ENCODE measurements around the gene PACRG. TPM values are rescaled to one million over a fixed set of nuclear protein-coding genes. Genes with fewer than 3 reads are reported as not detected.

Gene PACRG
- total and polyA plus RNA-seq, 2 of the 8 experiments (the other 6 are each of a cell fraction or from before 2014, with no cell fraction given), result 0.44 to 0.54 TPM

GRCh38 chr6:163318071-163318786, 590.5 kb downstream of the PACRG start:
- no peak overlapping the region for H3K4me3 ChIP-seq (ENCODE audit: extremely low read depth in 1 of 4, insufficient read depth in 2 of 4, low read depth in 3 of 4, low read length in 4 of 4)
- H2BK5ac ChIP-seq (ENCODE audit: low read depth, low read length), result no peak overlapping the region
- FAIRE-seq, result no peak
- no peak overlapping the region for H3K56ac ChIP-seq (replicated peaks; ENCODE audit: insufficient read length, low read depth, low read length)
- no peak overlapping the region for H3K4me2 ChIP-seq (ENCODE audit: insufficient read depth in 1 of 2, low read depth in 2 of 2, low read length in 2 of 2)
- no peak overlapping the region for H2BK20ac ChIP-seq (ENCODE audit: low read length)
- ChIA-PET CTCF (ENCODE audit: partially characterized antibody) (no interaction called here), POLR2A (ENCODE audit: partially characterized antibody) (no interaction called here)
- no peak overlapping the region for H3K4ac ChIP-seq (replicated peaks; ENCODE audit: insufficient read length, low read depth, low read length)
- H3K79me2 ChIP-seq (ENCODE audit: control insufficient read depth in 1 of 2, insufficient read depth in 2 of 2, low read length in 2 of 2), result no peaks in the 10 kb centered on the region
- H3K14ac ChIP-seq (ENCODE audit: insufficient read length), result no peak overlapping the region
- H2AK5ac ChIP-seq (ENCODE audit: low read depth, low read length), result no peak overlapping the region
- H3K27ac ChIP-seq (ENCODE audit: low read depth, low read length), result no peak overlapping the region
- no peak overlapping the region for H2AFZ ChIP-seq (ENCODE audit: low read length)
- H4K5ac ChIP-seq (ENCODE audit: insufficient read length, low read depth, low read length), result no peak overlapping the region
- no peak overlapping the region for H3K18ac ChIP-seq (ENCODE audit: extremely low read depth, low read length)
- no peaks in the 10 kb centered on the region for H3K27me3 ChIP-seq (replicated peaks in 1 of 4; ENCODE audit: control insufficient read depth in 3 of 4, extremely low read depth in 1 of 4, insufficient read depth in 3 of 4, low read length in 3 of 4)
- H2BK120ac ChIP-seq (replicated peaks; ENCODE audit: low read depth, low read length), result no peak overlapping the region
- H3K23me2 ChIP-seq (ENCODE audit: low read depth, low read length), result no peaks in the 10 kb centered on the region
- H4K20me1 ChIP-seq (replicated peaks in 1 of 2; ENCODE audit: control insufficient read depth in 1 of 2, insufficient read depth in 2 of 2, low read length in 2 of 2), result no peaks in the 10 kb centered on the region
- H3K79me1 ChIP-seq (ENCODE audit: low read depth, low read length), result no peaks in the 10 kb centered on the region
- no peak overlapping the region for H4K8ac ChIP-seq (ENCODE audit: extremely low read depth, insufficient read depth, low read length)
- H3K4me1 ChIP-seq (replicated peaks in 1 of 4; ENCODE audit: control insufficient read depth in 3 of 4, insufficient read depth in 4 of 4, low read length in 3 of 4), result no peaks in the 10 kb centered on the region; a peak in 1 of 7 replicates
- 88% methylated on average over 12 of the region's 13 CpGs; no CpG with 5 or more reads in 1 of the 2 experiments for WGBS, 2 experiments (ENCODE audit: extremely low coverage in 1 of 2, insufficient coverage in 1 of 2, insufficient read length in 1 of 2, insufficient replicate concordance in 2 of 2, low coverage in 1 of 2, low lambda C conversion rate in 2 of 2, missing lambda C conversion rate in 1 of 2)
- no peaks in the 10 kb centered on the region for H3K36me3 ChIP-seq (ENCODE audit: control insufficient read depth in 2 of 4, insufficient read depth in 4 of 4, low read length in 3 of 4)
- H4K91ac ChIP-seq (replicated peaks; ENCODE audit: insufficient read length, low read length), result no peak overlapping the region
- no peak overlapping the region for H2BK15ac ChIP-seq (ENCODE audit: low read length)
- H3K23ac ChIP-seq (ENCODE audit: insufficient read length), result no peak overlapping the region
- no peak overlapping the region for H3K9ac ChIP-seq (replicated peaks in 1 of 4; ENCODE audit: extremely low read depth in 1 of 4, low read depth in 3 of 4, low read length in 3 of 4)
- no peaks in the 10 kb centered on the region for H3K9me3 ChIP-seq (ENCODE audit: insufficient read depth in 2 of 2, low read depth in 1 of 2, low read length in 1 of 2)
- no peak for DNase-seq (ENCODE audit: low read depth in 1 of 2, low spot score in 2 of 2)
- TF ChIP-seq SAP30 (IDR thresholded peaks at IDR 0.05; ENCODE audit: insufficient read depth, insufficient replicate concordance, low read length) (no peak), SP1 (IDR thresholded peaks at IDR 0.05; ENCODE audit: low read depth, low read length) (no peak), CHD2 (IDR thresholded peaks at IDR 0.05; ENCODE audit: low read length) (no peak), NRF1 (IDR thresholded peaks at IDR 0.05; ENCODE audit: low read depth, low read length) (no peak), BRCA1 (IDR thresholded peaks at IDR 0.05; ENCODE audit: low read depth, low read length) (no peak), HDAC6 (IDR thresholded peaks at IDR 0.05; ENCODE audit: low read depth, low read length) (no peak), TBP (IDR thresholded peaks at IDR 0.05; ENCODE audit: low read depth, low read length) (no peak), USF2 (IDR thresholded peaks at IDR 0.05; ENCODE audit: low read length) (no peak)
- no peak overlapping the region for H2BK12ac ChIP-seq (ENCODE audit: low read depth, low read length)
